GM21423 (cell line): ENCODE results near the gene DOCK8.
A peak's percentile ranks its signal among the peaks of the same experiment; 100 is the strongest.

Experiments used
- ATAC-seq: cut with Tn5 transposase; IDR thresholded peaks from one replicate; pipeline ENCODE4 v1.9.1; 2021; ENCODE audit warnings: mild to moderate bottlenecking, moderate library complexity; ENCODE audit not compliant: unreplicated experiment

DOCK8 gene

DNA sequence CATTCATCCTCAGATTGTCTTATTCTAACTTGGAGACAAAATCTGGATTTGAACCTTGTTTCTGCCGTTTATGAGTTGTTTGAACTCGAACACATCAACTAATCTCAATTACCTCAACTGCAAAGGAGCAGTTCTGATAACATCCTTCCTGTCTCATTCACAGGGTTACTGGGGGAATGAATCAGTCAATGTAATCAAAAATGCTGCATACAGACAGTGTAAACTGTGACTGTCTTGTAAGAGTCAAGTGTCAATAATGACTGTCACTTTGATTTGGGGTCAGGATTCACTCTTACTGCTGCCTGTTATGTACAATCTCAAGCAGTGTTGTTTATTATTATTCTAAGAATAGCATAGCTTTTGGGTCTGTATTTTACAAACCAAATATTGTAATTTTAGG, 273.8 kb downstream of the DOCK8 start:
- ATAC-seq: no peak

GRCh38 chr9:489198-490197, 274.8 kb downstream of the DOCK8 start:
- ATAC-seq: no peak

GRCh38 chr9:494764-495163, 280.1 kb downstream of the DOCK8 start:
- no peak for ATAC-seq

DNA sequence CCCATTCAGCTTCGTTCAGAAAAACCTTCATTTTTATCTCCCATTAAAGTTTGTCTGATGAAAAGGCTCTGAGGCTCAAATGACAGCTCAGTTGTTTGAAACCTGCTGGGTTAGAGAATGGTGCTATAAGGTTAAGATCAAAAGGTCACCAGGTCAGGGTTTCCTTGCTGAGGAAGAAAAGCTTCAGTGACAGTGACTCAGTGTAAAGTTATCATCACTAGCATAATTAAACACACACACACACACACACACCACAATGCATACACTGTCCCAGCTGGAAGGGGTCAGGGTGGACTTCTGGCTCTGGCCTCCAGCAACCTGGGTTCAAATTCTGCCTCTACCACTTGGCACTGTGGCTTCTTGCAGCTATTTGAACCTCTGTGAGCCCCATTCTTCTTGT, 281.1 kb downstream of the DOCK8 start:
- no peak for ATAC-seq

DNA sequence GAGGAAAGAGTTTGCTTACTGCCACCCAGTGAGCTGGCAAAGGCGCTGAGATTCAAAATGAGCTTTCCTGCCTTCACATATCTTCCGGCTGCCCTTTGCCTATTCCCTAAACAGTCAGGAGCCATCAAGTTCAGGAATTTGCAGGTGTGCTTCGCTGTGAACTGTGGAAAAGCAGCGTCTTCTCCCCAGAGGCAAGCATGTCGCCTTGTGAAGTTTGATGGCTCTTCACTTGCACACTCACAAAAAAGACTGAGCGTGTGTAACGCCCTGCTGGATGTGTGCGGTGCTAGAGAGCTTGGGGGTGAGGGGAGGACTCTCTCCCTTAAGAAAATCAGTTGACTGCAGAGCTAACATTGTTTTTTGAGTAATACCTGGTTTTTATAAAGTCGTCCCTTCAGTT, 288.7 kb downstream of the DOCK8 start:
- no peak for ATAC-seq

DNA sequence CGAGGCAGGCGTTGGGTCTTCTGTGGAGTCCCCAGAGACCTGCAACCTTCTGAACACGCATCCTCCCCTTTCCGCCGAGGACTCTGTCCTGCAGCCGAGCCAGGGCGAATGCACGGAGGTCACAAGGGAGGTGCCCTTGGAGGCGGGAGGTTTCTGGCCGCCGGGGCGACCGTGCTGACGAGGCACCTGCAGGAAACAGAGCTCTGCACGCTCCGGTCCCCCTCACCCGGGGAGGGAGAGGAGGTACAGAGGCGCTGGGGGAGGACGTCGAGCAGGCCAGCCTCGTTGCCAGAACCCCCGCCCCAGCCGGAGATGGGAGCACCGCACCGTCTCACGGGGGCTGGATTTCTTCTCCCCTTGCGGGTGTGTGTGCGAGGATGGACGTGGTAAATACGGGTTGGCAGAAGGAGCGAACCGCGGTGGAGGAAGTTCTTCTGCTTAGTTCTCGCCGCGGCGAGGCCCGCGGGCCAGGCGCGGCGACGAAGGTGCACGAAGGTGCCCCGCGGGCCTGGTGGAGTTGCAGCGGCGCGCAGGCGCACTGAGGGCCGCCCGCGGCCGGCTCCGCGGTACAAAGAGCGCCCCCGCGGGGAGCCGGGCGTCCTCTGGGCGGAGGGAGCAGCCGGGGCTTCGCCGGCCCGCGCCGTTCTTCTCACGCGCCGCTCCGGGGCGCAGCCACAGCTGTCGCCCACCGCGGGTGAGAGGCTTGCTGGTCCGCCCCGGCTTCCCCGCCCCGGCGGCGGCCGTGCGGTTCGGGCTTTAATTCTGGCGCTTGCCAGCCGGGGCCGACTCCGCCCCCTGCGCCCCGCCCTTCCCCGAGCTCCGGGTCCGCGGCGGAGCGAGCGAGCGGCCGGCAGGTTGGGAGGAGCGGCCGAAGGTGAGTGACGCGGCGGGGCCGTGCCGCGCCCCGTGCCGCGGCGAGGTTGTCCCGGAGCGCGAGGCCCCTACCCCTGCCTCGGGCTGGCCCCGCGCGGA, 289.5 kb downstream of the DOCK8 start, which contains the start of gene KANK1:
TSS of gene KANK1 (plus strand) at position 815 of the 972 bp plus-strand sequence.
- ATAC-seq: peak; percentile 81

- peak; percentile 23 for ATAC-seq
These were observed 290.5 kb downstream of the DOCK8 start for GRCh38 chr9:504921-505740.

GRCh38 chr9:505741-506059, 291.0 kb downstream of the DOCK8 start:
- no peak for ATAC-seq

DNA sequence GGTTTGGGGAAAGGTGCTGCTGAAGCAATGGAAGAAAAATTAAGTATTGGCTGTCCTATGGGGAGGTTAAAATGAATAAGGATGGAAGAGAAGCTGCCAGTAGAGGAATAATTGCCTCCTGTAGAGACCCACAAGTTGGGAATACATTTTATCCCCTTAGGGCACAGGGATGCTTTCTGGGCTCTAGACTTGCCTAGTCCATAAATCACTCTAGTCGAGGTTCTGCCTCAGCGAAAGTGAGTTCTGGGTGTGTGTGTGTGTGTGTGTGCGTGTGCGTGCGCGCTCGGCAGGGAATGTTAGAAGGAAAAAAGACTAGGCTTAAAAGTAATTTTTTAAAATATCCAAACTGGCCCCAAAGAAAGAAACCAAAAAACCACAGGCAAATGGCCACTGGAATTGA, 291.6 kb downstream of the DOCK8 start:
- no peak for ATAC-seq

- ATAC-seq: no peak
These were observed 297.2 kb downstream of the DOCK8 start for GRCh38 chr9:511861-512260.

- ATAC-seq: no peak
These were observed 298.0 kb downstream of the DOCK8 start for GRCh38 chr9:512555-513272.
